Measurements from ENCODE around the gene ALB.
"Not testable (repeated sequence)": the region's sequence is repeated elsewhere in the genome, so short reads cannot be mapped to it uniquely, and the experiment has no call there.

Gene ALB

DNA sequence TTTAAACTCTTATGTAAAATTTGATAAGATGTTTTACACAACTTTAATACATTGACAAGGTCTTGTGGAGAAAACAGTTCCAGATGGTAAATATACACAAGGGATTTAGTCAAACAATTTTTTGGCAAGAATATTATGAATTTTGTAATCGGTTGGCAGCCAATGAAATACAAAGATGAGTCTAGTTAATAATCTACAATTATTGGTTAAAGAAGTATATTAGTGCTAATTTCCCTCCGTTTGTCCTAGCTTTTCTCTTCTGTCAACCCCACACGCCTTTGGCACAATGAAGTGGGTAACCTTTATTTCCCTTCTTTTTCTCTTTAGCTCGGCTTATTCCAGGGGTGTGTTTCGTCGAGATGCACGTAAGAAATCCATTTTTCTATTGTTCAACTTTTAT lies at the start of gene ALB:
Gene ALB, plus strand, starts transcription at position 246 of the 400 bp plus-strand sequence. Its CDS starts 41 bp downstream, at position 287.
- no peak for DNase-seq

- not testable (repeated sequence) for DNase-seq
Observed at GRCh38 chr4:73357174-73357573, 46.9 kb upstream of the ALB start.

DNA sequence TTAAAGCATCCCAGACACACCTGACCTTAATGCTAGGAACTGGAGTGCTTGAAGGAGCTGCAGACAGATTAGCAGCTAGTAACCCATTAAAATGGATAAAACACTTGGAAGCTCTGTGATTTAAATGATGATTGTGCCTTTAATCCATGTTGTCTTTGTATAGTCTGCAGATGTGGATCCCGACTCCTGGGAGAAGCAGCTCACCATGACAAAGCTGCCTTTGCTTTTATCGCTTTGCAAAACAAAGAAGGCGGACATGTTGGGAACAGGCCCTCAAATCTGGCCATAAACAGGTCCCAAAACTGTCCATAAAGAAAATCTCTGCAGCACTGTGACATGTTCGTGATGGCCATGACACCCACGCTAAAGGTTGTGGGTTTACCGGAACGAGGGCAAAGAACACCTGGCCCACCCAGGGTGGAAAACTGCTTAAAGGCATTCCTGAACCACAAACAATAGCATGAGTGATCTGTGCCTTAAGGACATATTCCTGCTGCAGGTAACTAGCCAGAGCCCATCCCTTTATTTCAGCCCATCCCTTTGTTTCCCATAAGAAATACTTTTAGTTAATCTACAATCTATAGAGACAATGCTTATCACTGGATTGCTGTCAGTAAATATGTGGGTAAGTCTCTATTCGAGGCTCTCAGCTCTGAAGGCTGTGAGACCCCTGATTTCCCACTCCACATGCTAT lies 34.4 kb upstream of the ALB start:
- DNase-seq: not testable (repeated sequence)

GRCh38 chr4:73375328-73375741 lies 28.8 kb upstream of the ALB start:
- no peak for DNase-seq

- DNase-seq: no peak
Observed at GRCh38 chr4:73376251-73376650, 27.8 kb upstream of the ALB start.

DNA sequence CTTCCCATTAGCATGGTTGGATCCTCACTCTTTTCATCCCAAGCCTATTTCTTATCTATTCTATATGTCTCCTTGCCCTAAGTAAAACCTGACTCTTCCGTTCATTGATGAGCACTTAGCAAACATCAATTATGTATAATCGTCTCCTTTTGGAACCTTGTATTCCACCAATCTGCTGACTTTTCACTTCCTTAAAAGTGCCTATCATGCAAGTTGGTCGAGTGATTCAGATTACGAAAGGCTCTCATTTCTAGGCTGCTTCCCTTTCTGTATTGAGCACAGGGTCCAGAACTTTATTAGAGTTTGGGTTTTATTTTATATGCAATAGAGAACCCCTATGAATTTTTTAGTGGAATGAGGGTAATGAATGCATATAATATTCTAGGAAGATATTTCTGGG lies 27.1 kb upstream of the ALB start:
- DNase-seq: no peak

DNA sequence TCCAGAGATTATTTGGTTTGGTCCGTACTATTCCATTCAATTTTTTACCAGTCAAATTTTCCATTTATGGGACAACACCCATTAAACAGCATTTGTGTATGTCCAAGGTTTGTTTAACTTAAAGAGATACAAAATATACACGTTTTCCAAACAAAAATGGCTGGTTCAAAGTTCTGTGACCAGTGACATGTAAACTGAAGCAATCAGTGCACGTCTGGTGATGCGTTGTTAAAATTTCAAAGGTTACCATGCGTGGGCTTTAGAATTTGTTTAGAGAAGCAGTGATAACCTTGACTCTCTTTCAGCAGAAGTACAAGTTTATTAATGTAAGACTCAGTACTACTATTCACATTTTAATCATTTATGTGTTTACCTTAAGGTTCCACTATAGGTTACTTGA lies 25.2 kb upstream of the ALB start:
- no peak for DNase-seq

DNA sequence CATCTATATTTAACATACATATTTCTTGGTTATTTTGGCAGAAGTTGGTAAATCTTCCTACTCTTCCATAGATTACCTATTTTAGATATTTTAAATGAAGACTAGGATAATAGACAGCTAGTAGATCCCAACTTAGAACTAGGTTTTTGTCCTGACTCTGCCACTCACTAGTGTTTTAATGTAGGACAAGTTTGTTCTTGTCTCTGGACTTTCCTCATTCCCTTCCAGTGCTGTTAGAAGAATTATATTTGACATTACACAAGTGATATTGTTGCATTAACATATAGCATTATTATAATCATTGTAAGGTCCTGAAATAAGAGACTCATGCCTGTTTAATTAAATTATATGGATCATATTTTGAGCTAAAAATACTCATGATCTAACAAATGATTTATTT lies 24.1 kb upstream of the ALB start:
- no peak for DNase-seq

DNA sequence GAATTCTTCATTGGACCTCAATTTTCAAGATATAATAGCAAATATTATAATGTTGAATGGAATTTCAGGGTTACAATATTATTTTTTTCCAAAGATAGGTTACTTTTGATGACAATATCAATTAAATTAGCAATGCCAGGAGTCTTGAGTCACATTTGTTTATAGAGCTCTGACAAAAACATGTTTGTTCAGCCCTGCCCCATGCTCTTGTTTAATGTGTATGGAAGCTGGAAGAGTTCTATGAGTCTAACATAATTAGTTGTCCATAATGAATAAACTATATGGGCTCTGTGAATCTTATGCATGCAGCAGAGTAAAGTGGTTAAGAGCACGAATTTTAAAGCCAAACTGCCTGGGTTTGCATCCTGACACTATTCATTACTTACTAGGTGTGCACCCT lies 22.9 kb upstream of the ALB start:
- DNase-seq: no peak

DNA sequence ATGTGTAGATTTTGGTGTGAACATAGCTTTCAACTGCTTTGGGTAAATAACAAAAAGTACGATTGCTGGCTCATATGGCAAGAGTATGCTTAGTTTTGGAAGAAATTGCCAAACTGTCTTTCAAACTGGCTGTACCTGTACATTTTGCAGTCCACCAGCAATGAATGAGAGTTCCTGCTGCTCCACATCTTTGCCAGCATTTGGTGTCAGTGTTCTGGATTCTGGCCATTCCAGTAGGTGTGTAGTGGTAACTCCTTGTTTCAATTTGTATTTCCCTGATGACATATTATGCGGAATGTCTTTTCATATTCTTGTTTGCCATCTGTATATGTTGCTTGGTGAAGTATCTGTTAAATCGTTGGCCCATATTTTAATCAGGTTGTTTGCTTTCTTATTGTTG lies 20.6 kb upstream of the ALB start:
- no peak for DNase-seq

- DNase-seq: no peak
Observed at GRCh38 chr4:73387552-73387951, 16.5 kb upstream of the ALB start.

- DNase-seq: no peak
Observed at GRCh38 chr4:73388887-73389286, 15.2 kb upstream of the ALB start.

DNA sequence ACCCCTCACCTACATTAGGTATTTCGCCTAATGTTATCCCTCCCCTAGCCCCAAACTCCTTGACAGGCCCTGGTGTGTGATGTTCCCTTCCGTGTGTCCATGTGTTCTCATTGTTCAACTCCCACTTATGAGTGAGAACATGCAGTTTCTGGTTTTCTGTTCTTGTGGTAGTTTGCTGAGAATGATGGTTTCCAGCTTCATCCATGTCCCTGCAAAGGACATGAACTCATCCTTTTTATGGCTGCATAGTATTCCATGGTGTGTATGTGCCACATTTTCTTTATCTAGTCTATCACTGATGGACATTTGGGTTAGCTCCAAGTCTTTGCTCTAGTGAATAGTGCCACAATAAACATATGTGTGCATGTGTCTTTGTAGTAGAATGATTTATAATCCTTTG lies 14.4 kb upstream of the ALB start:
- not testable (repeated sequence) for DNase-seq

DNA sequence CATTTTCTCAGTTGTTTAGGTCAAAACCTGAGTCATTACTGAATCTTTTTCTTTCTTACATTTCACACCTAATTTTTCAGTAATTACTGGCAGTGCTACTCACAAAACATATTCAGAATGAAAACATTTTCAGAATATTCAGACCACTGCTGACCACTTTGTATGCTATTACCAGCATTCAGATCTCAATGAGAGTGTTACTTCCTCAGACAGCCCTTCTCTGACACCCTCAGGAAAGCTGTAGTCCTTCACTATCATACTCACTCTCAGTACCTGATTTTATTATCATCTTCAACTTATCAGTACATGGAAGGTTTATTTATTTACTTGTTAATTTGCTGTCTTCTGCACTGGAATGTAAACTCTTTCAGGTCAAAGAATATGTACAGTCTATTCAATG lies 12.3 kb upstream of the ALB start:
- DNase-seq: no peak

DNA sequence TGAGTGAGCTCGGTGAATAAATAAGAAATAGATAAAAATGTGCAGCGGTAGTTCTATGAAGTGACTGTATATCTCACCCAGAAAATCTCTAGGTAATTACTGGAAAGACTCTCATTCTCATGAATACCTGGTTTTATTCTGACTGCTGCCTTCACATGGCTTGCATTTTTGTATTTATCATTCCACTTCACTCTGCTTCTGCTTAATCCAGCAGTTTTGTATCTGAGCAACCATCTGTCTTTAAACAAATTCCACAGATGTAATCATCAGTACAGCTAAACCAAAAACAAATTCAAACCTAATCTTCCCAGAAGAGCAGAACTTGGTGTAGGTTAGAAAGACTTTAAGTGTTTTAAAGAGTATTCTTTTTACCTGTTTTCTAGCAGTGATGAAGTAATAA lies 11.2 kb upstream of the ALB start:
- no peak for DNase-seq

- DNase-seq: no peak
Observed at GRCh38 chr4:73396304-73396703, 7.8 kb upstream of the ALB start.

GRCh38 chr4:73396993-73397972 lies 6.8 kb upstream of the ALB start:
- no peak for DNase-seq

DNA sequence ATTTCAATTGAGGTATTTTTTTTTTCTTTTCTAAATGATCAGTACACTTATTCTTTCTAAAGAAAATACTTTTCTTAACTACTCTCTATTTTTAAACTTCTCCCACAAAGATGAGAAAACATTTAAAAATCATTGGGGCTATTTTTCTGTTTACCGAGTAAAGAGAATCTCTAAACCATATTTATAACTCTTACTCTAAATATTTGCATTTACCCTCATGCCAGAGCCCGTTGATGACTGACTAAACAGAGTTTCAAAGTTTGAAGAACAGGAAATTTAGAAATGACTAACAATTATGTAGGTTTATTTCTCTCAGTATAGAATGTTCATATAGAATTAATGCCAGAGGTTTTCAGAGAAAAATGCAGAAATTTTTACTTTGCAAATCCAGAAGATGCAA lies 2.7 kb upstream of the ALB start:
- DNase-seq: no peak

- no peak for DNase-seq
Observed at GRCh38 chr4:73404457-73404856, 370 bp downstream of the ALB start.

GRCh38 chr4:73405138-73405537 lies 1.1 kb downstream of the ALB start:
- DNase-seq: no peak

DNA sequence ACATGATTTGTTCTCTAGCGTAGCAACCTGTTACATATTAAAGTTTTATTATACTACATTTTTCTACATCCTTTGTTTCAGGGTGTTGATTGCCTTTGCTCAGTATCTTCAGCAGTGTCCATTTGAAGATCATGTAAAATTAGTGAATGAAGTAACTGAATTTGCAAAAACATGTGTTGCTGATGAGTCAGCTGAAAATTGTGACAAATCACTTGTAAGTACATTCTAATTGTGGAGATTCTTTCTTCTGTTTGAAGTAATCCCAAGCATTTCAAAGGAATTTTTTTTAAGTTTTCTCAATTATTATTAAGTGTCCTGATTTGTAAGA lies 2.4 kb downstream of the ALB start:
- no peak for DNase-seq

- DNase-seq: no peak
Observed at GRCh38 chr4:73407227-73407673, 3.2 kb downstream of the ALB start.

GRCh38 chr4:73408181-73408867 lies 4.2 kb downstream of the ALB start:
- DNase-seq: no peak

All from inflammatory macrophage treated with lipopolysaccharide for 1 hour (primary cell).